Measurements from ENCODE around the gene PTAFR.

PTAFR gene

DNA sequence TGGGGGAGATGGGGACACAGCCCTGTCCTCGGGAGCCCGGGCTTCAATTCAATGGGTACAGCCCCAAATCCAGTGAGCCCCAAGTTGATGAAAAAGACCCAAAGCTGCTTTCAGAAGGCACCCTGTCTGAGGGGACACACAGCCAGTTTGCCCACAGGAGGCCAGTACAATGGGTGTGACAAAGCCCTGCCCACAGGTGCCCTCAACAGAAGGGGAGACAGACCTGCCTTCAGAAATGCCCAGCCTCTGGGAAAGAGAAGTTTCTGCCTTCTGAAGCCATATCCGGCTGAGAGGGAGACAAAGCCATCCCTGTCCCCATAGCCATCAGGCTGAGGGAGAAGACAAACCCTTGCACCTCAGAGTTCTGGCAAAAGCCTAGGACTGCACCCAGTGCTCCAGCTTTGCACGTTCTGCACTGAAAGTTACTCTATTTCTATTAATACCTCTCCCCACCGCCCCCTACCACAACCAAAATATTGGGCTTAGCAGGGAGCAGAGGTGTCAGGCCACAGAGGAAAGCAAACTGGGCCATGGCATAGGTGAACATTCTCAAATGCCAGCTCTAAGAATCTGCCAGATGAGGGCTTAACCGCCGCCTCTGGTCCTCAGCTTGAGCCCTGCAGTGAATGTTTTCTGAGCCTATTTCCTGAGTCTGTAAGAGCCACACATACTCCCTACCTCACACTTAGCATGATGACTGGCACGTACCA is 18.0 kb upstream of the PTAFR start:
- H3K4me1 ChIP-seq (ENCODE audit: control insufficient read depth, low read depth, low read length) = no peaks in the 10 kb centered on the region
- no peak overlapping the region for H2BK15ac ChIP-seq (replicated peaks; ENCODE audit: low read depth)
- no peak overlapping the region for H4K8ac ChIP-seq (ENCODE audit: low read depth, low read length)
- no peak overlapping the region for H4K5ac ChIP-seq (ENCODE audit: low read length)
- H3K27ac ChIP-seq (ENCODE audit: low read depth, low read length) = no peak overlapping the region
- no peak overlapping the region for H3K4me2 ChIP-seq (ENCODE audit: low read length)
- H2AK5ac ChIP-seq (ENCODE audit: low read length) = no peak overlapping the region
- H2BK120ac ChIP-seq (ENCODE audit: low read depth, low read length) = no peak overlapping the region
- no CpG with 5 or more reads among the region's 8 CpGs for WGBS (ENCODE audit: extremely low coverage, insufficient coverage, low lambda C conversion rate)
- no peak overlapping the region for H3K23ac ChIP-seq (ENCODE audit: low read length)
- H3K27me3 ChIP-seq (ENCODE audit: insufficient read depth, low read length, poor library complexity) = no peaks in the 10 kb centered on the region
- no peak overlapping the region for H2BK5ac ChIP-seq (ENCODE audit: low read length)
- H3K4ac ChIP-seq (ENCODE audit: low read depth, low read length) = no peak overlapping the region
- no peaks in the 10 kb centered on the region for H3K36me3 ChIP-seq (ENCODE audit: control insufficient read depth, insufficient read depth, low read length)
- H3K79me1 ChIP-seq (ENCODE audit: low read length) = no peaks in the 10 kb centered on the region
- DNase-seq = no peak
- H3K9ac ChIP-seq (ENCODE audit: low read length) = no peak overlapping the region
- H3K4me3 ChIP-seq (ENCODE audit: low read length) = no peak overlapping the region
- H3K56ac ChIP-seq (ENCODE audit: low read length) = no peak overlapping the region
- no peak overlapping the region for H3K18ac ChIP-seq (ENCODE audit: low read length)
- no peaks in the 10 kb centered on the region for H3K79me2 ChIP-seq (ENCODE audit: control insufficient read depth, insufficient read depth, low read length)

DNA sequence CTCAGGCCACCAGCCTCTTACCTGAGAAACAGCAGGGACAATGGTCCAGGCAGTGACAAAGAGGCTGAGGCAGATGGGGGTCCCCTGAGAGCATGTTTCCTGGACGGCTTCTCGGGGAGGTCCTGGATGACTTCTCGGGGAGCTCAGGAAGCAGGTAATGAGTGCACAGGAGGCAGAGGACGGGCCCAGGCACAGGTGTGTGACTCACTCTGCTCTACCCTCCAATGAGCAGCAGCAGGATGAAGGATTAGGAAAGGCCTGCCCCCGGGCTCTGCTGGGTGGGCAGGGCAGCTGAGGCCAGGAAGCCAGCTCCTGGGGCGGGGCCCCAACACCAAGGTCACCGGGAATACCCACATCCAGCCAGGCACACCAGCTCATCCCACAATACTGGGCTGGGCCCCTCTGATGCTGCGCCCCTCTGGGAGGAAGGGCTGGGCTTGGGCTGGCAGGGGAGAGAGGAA is 17.2 kb upstream of the PTAFR start:
- peak; percentile 75 for DNase-seq
- H3K18ac ChIP-seq (ENCODE audit: low read length) = no peak overlapping the region
- H2BK120ac ChIP-seq (ENCODE audit: low read depth, low read length) = no peak overlapping the region

GRCh38 chr1:28190996-28191645 is 14.6 kb upstream of the PTAFR start:
- no peak overlapping the region for H3K9ac ChIP-seq (ENCODE audit: low read length)
- no peak overlapping the region for H2BK5ac ChIP-seq (ENCODE audit: low read length)
- H3K4me1 ChIP-seq (ENCODE audit: control insufficient read depth, low read depth, low read length) = no peaks in the 10 kb centered on the region
- no peak for DNase-seq
- H3K79me2 ChIP-seq (ENCODE audit: control insufficient read depth, insufficient read depth, low read length) = no peaks in the 10 kb centered on the region
- H2BK15ac ChIP-seq (replicated peaks; ENCODE audit: low read depth) = no peak overlapping the region
- H3K4me3 ChIP-seq (ENCODE audit: low read length) = no peak overlapping the region
- no peaks in the 10 kb centered on the region for H3K36me3 ChIP-seq (ENCODE audit: control insufficient read depth, insufficient read depth, low read length)
- no peak overlapping the region for H3K23ac ChIP-seq (ENCODE audit: low read length)
- no peak overlapping the region for H3K27ac ChIP-seq (ENCODE audit: low read depth, low read length)
- H3K27me3 ChIP-seq (ENCODE audit: insufficient read depth, low read length, poor library complexity) = no peaks in the 10 kb centered on the region
- H3K18ac ChIP-seq (ENCODE audit: low read length) = no peak overlapping the region
- no peak overlapping the region for H4K5ac ChIP-seq (ENCODE audit: low read length)
- no peak overlapping the region for H4K8ac ChIP-seq (ENCODE audit: low read depth, low read length)
- H3K56ac ChIP-seq (ENCODE audit: low read length) = no peak overlapping the region
- H3K4me2 ChIP-seq (ENCODE audit: low read length) = no peak overlapping the region
- H2AK5ac ChIP-seq (ENCODE audit: low read length) = no peak overlapping the region
- no peak overlapping the region for H3K4ac ChIP-seq (ENCODE audit: low read depth, low read length)
- H2BK120ac ChIP-seq (ENCODE audit: low read depth, low read length) = no peak overlapping the region
- WGBS (ENCODE audit: extremely low coverage, insufficient coverage, low lambda C conversion rate) = no CpG with 5 or more reads among the region's 12 CpGs
- H3K79me1 ChIP-seq (ENCODE audit: low read length) = no peaks in the 10 kb centered on the region

More for the DNA sequence above, 17.2 kb upstream of the PTAFR start:
- Histone ChIP-seq H3K27me3 (ENCODE audit: insufficient read depth, low read length, poor library complexity) (no peaks in the 10 kb centered on the region), H3K4me2 (ENCODE audit: low read length) (no peak overlapping the region), H3K79me2 (ENCODE audit: control insufficient read depth, insufficient read depth, low read length) (no peaks in the 10 kb centered on the region), H4K8ac (ENCODE audit: low read depth, low read length) (no peak overlapping the region), H2BK5ac (ENCODE audit: low read length) (no peak overlapping the region), H2AK5ac (ENCODE audit: low read length) (no peak overlapping the region), H3K27ac (ENCODE audit: low read depth, low read length) (no peak overlapping the region), H3K56ac (ENCODE audit: low read length) (no peak overlapping the region), H3K36me3 (ENCODE audit: control insufficient read depth, insufficient read depth, low read length) (no peaks in the 10 kb centered on the region), H4K5ac (ENCODE audit: low read length) (no peak overlapping the region), H3K23ac (ENCODE audit: low read length) (no peak overlapping the region), H3K79me1 (ENCODE audit: low read length) (no peaks in the 10 kb centered on the region), H3K9ac (ENCODE audit: low read length) (no peak overlapping the region), H3K4me3 (ENCODE audit: low read length) (no peak overlapping the region), H3K4ac (ENCODE audit: low read depth, low read length) (no peak overlapping the region), H3K4me1 (ENCODE audit: control insufficient read depth, low read depth, low read length) (no peaks in the 10 kb centered on the region), H2BK15ac (replicated peaks; ENCODE audit: low read depth) (no peak overlapping the region)
- WGBS (ENCODE audit: extremely low coverage, insufficient coverage, low lambda C conversion rate) = no CpG with 5 or more reads among the region's 8 CpGs

DNA sequence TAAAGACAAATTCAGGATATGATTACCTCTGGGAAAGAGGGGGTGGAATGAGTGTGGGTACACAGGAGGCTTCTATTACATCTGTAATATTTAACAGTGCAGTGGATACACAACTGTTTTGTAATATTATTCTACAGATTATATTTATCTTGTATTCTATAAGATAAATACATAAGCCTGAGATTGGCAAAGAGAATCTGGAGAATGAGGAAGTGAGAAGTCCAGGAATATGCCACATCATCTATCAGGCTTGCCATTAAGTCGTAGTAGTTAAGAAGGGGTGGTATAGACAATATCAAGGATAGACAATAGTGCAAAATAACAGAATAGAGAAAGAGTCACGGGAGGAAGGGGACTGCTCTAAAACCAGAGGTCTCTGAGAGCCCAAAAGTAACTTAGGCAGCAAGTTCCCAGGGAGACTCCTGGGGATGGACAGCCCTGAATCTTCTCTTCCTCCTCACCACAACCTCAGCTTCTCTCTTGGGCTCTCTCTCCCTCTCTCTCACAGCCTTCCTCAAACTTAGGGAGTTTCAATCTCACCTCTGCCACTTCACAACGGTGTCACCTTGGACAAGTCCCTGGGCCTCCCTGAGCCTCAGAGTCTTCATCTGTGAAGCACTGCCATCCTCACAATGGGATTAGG is 14.0 kb upstream of the PTAFR start:
- no peaks in the 10 kb centered on the region for H3K79me1 ChIP-seq (ENCODE audit: low read length)
- no CpG with 5 or more reads among the region's 3 CpGs for WGBS (ENCODE audit: extremely low coverage, insufficient coverage, low lambda C conversion rate)
- H3K56ac ChIP-seq (ENCODE audit: low read length) = no peak overlapping the region
- H3K18ac ChIP-seq (ENCODE audit: low read length) = no peak overlapping the region
- H2BK5ac ChIP-seq (ENCODE audit: low read length) = no peak overlapping the region
- no peaks in the 10 kb centered on the region for H3K27me3 ChIP-seq (ENCODE audit: insufficient read depth, low read length, poor library complexity)
- DNase-seq = no peak
- no peak overlapping the region for H2BK120ac ChIP-seq (ENCODE audit: low read depth, low read length)
- H3K23ac ChIP-seq (ENCODE audit: low read length) = no peak overlapping the region
- no peak overlapping the region for H3K4me2 ChIP-seq (ENCODE audit: low read length)
- H4K8ac ChIP-seq (ENCODE audit: low read depth, low read length) = no peak overlapping the region
- H3K4me3 ChIP-seq (ENCODE audit: low read length) = no peak overlapping the region
- no peak overlapping the region for H3K9ac ChIP-seq (ENCODE audit: low read length)
- no peak overlapping the region for H2AK5ac ChIP-seq (ENCODE audit: low read length)
- no peaks in the 10 kb centered on the region for H3K36me3 ChIP-seq (ENCODE audit: control insufficient read depth, insufficient read depth, low read length)
- no peak overlapping the region for H4K5ac ChIP-seq (ENCODE audit: low read length)
- H3K4me1 ChIP-seq (ENCODE audit: control insufficient read depth, low read depth, low read length) = no peaks in the 10 kb centered on the region
- no peak overlapping the region for H3K27ac ChIP-seq (ENCODE audit: low read depth, low read length)
- no peak overlapping the region for H2BK15ac ChIP-seq (replicated peaks; ENCODE audit: low read depth)
- no peak overlapping the region for H3K4ac ChIP-seq (ENCODE audit: low read depth, low read length)
- H3K79me2 ChIP-seq (ENCODE audit: control insufficient read depth, insufficient read depth, low read length) = no peaks in the 10 kb centered on the region

DNA sequence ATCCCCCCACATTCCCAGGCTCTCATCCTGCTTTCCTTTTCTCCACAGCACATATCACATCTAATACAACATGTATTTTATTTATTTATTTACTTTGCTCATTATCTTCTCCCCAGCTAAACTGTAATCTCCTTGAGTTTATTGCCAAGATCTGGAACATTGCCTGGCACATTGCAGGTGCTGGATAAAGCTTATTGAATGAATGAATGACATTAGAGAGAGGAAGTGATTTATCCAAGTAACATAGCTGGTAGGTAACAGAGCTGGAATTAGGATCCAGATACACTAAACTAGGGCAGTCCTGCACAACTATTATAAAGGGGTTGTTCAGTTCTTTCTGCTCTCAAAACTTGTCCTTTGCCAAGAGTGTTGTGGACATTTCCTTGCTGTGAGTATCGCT is 8.6 kb upstream of the PTAFR start:
- no peak overlapping the region for H2AK5ac ChIP-seq (ENCODE audit: low read length)
- no peak for DNase-seq
- no peak overlapping the region for H3K4ac ChIP-seq (ENCODE audit: low read depth, low read length)
- no peak overlapping the region for H3K18ac ChIP-seq (ENCODE audit: low read length)
- WGBS (ENCODE audit: extremely low coverage, insufficient coverage, low lambda C conversion rate) = no CpG with 5 or more reads among the region's 1 CpG
- H3K23ac ChIP-seq (ENCODE audit: low read length) = no peak overlapping the region
- no peak overlapping the region for H2BK120ac ChIP-seq (ENCODE audit: low read depth, low read length)
- no peak overlapping the region for H2BK5ac ChIP-seq (ENCODE audit: low read length)
- H3K4me3 ChIP-seq (ENCODE audit: low read length) = no peak overlapping the region
- no peak overlapping the region for H4K5ac ChIP-seq (ENCODE audit: low read length)
- no peak overlapping the region for H3K9ac ChIP-seq (ENCODE audit: low read length)
- H4K8ac ChIP-seq (ENCODE audit: low read depth, low read length) = no peak overlapping the region
- H3K27me3 ChIP-seq (ENCODE audit: insufficient read depth, low read length, poor library complexity) = no peaks in the 10 kb centered on the region
- no peak overlapping the region for H3K56ac ChIP-seq (ENCODE audit: low read length)
- no peak overlapping the region for H3K27ac ChIP-seq (ENCODE audit: low read depth, low read length)
- H3K4me1 ChIP-seq (ENCODE audit: control insufficient read depth, low read depth, low read length) = no peaks in the 10 kb centered on the region
- H3K79me1 ChIP-seq (ENCODE audit: low read length) = no peaks in the 10 kb centered on the region
- no peak overlapping the region for H3K4me2 ChIP-seq (ENCODE audit: low read length)
- no peak overlapping the region for H2BK15ac ChIP-seq (replicated peaks; ENCODE audit: low read depth)
- no peaks in the 10 kb centered on the region for H3K36me3 ChIP-seq (ENCODE audit: control insufficient read depth, insufficient read depth, low read length)
- H3K79me2 ChIP-seq (ENCODE audit: control insufficient read depth, insufficient read depth, low read length) = no peaks in the 10 kb centered on the region
